Psoas muscle (tissue), 8 donors: ENCODE measurements around the gene PDE6A. TPM values are rescaled to one million over a fixed set of nuclear protein-coding genes. Genes with fewer than 3 reads are reported as not detected.

Source experiments
- ATAC-seq, 4 donors: fragments of 200-7000 bp; cut with Tn5 transposase; one replicate each; pipeline ENCODE4 v1.9.1; 2020; ENCODE audit warnings: moderate library complexity in 3 of 4, mild to moderate bottlenecking in 2 of 4
- DNase-seq, 2 donors: peaks; one replicate each; pipeline ENCODE4 v3.0.0-alpha.2; 2020
- H3K27ac ChIP-seq: fragments of 200-600 bp; one replicate; pipeline ENCODE4 v1.8.0; 2022
- H3K27me3 ChIP-seq, 3 donors: fragments of 200-600 bp in 1 of 3; one replicate each; pipeline versions ENCODE4 v1.6.1 to v1.8.0; 2013 to 2022; ENCODE audit warnings: low read length in 2 of 3, mild to moderate bottlenecking in 2 of 3, moderate library complexity in 1 of 3; ENCODE audit not compliant: insufficient read depth in 3 of 3
- H3K36me3 ChIP-seq, 2 donors: fragments of 200-600 bp in 1 of 2; one replicate each; pipeline versions ENCODE4 v1.6.1 to v1.8.0; 2013 to 2022; ENCODE audit warnings: low read depth in 1 of 2, mild to moderate bottlenecking in 1 of 2, moderate library complexity in 1 of 2; ENCODE audit not compliant: insufficient read depth in 1 of 2
- H3K4me1 ChIP-seq: fragments of 200-600 bp; one replicate; pipeline ENCODE4 v1.8.0; 2022
- H3K4me3 ChIP-seq: fragments of 200-600 bp; one replicate; pipeline ENCODE4 v1.8.0; 2022; ENCODE audit warnings: mild to moderate bottlenecking
- H3K9me3 ChIP-seq: fragments of 200-600 bp; one replicate; pipeline ENCODE4 v1.8.0; 2022
- WGBS, 3 donors: extraction: QIAGEN DNeasy Blood & Tissue Kit; methylation state at CpG; one replicate each; pipeline versions ENCODE4 v1.1.6 to v1.1.7; 2013; 5-methylcytosine and 5-hydroxymethylcytosine counted together
- intact Hi-C, 2 donors: fragments of 100-400 bp; cut with DNase I; formaldehyde crosslinking; loops; one replicate each; pipeline versions ENCODE4 v1.11.0 to v1.14.2; 2022
- polyA plus RNA-seq, 3 donors: library from polyadenylated mRNA; stranded (reverse); fragments of 200-250 nt; gene quantifications; one replicate each; pipeline ENCODE4 v1.2.3, GENCODE V29; 2013
- total RNA-seq, 4 donors: library from RNA; stranded (reverse); fragmentation: NEBNext Ultra II Directional in 2 of 4; extraction: Animal tissue kit (Norgen Biotek cat#: 25700) in 2 of 4; gene quantifications; one replicate each; pipeline versions ENCODE4 v1.2.1 to v1.2.4, GENCODE V29; 2021 to 2023
- TF ChIP-seq, protein P1 (sequence below): fragments of 200-600 bp; IDR thresholded peaks from one replicate; pipeline ENCODE4 v1.8.0; 2022; ENCODE audit warnings: antibody characterized with exemption
- donor health status: healthy with polysubstance abuse.
- donor health status: DM: no; HTN: no; CAD: no; lungs with moderate emphysema.
- donor health status: Bipolar disorder and iron deficiency.
- donor health status: healthy.
- donor health status: DM: yes; HTN: yes; CAD: no.
- donor health status: DM: no; HTN: no; CAD: no.
- donor health status: DM: no; HTN: no; CAD: no.
- donor health status: DM: yes; HTN: yes; CAD: no.

Gene PDE6A
- total and polyA plus RNA-seq, 7 donors: 0.04 to 0.26 (median 0.10) TPM

DNA sequence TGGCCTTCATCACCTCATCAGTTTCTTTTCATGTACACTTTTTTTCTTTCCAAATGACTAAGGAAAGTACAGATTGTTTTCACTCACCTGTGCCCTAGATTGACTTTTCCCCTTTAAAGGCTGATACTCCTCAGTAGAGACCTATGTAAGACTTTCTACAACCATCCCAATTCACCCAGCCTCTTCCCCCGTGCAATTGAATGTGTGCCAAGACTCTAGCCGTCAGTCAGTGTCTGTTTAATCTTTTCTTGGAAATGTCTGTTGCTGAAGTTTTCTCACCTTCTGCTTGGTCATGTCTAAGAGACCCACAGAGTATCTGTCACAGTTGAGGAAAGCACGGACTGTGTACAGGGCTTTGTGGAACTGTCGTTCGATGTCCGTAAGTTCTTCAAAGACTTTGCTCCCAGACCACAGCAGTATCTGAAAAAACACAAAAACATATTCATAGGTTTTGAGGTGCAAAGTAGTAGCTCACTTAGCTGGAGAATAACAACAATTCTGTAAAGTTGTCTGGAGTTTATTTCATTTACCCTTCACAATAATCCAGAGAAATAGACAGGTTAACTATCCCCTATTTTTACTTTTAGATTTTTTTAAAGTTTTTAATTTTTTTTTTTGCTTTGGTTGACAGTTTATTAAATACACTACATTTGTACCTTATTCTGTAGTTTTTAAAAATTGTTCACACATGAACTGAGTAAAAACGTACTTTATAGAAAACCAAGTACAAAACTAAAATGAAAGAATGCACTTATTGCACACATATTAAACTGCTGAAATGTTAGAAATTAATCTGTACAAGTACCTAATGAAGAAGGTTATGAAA, 13.6 kb downstream of the PDE6A start:
- Histone ChIP-seq H3K4me3 (peak overlapping the region; percentile 67), H3K4me1 (peaks cover 11% of the 10 kb centered on the region), H3K36me3 (no peaks in the 10 kb centered on the region), H3K27me3 (no peaks in the 10 kb centered on the region), H3K9me3 (no peaks in the 10 kb centered on the region), H3K27ac (no peak overlapping the region)
- 53 to 70% (median 57%) methylated on average over 7 of the region's 7 CpGs for WGBS, 3 donors
- intact Hi-C loops: loop anchor here in 1 of 2 donors (5.0 kb wide), 1 partner anchor 61 kb away; no protein-coding TSS in a partner anchor
- ATAC-seq: no peak
- DNase-seq: no peak
- TF ChIP-seq, protein P1, sequence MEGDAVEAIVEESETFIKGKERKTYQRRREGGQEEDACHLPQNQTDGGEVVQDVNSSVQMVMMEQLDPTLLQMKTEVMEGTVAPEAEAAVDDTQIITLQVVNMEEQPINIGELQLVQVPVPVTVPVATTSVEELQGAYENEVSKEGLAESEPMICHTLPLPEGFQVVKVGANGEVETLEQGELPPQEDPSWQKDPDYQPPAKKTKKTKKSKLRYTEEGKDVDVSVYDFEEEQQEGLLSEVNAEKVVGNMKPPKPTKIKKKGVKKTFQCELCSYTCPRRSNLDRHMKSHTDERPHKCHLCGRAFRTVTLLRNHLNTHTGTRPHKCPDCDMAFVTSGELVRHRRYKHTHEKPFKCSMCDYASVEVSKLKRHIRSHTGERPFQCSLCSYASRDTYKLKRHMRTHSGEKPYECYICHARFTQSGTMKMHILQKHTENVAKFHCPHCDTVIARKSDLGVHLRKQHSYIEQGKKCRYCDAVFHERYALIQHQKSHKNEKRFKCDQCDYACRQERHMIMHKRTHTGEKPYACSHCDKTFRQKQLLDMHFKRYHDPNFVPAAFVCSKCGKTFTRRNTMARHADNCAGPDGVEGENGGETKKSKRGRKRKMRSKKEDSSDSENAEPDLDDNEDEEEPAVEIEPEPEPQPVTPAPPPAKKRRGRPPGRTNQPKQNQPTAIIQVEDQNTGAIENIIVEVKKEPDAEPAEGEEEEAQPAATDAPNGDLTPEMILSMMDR: no peak

DNA sequence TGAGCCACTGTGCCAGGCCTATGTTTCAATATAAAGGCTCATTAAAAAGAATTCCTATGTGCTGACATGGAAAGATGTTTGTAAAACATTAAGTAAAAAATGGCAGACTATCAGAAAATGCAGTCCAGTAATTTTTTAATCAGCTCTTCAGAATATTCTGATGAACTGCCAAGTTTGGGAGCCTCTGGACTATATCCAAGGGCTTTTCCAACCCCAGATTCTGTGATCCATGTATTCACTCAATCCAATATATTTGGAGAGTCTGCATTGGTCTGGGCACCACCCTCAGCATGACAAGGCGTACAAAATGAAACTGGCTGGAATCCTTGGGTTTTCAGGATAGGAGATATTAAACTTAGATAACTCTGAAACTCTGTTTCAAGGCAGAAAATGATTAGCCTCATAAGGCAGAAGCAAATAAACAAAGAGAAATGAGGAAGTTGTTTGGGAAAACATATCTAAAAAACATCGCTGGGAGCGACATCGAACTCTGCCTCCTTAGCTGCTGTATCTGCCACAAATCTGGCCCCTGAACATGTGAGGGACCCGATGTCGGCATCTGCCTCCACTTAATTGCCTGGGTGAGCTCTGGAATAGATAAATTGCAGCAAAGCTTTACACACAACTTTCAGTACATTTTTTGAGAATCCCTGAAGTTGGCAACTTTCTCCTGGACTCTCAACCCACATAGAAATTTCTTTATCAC, 14.4 kb downstream of the PDE6A start:
- Histone ChIP-seq H3K4me1 (peaks cover 11% of the 10 kb centered on the region), H3K9me3 (no peaks in the 10 kb centered on the region), H3K27ac (no peak overlapping the region), H3K4me3 (no peak overlapping the region), H3K27me3 (no peaks in the 10 kb centered on the region), H3K36me3 (no peaks in the 10 kb centered on the region)
- intact Hi-C loops: loop anchor here in 1 of 2 donors (5.0 kb wide), 1 partner anchor 62 kb away; no protein-coding TSS in a partner anchor
- DNase-seq (no peak), ATAC-seq (no peak)
- TF ChIP-seq, protein P1: no peak
- WGBS, 3 donors: 63 to 70% (median 63%) methylated on average over 6 of the region's 6 CpGs

DNA sequence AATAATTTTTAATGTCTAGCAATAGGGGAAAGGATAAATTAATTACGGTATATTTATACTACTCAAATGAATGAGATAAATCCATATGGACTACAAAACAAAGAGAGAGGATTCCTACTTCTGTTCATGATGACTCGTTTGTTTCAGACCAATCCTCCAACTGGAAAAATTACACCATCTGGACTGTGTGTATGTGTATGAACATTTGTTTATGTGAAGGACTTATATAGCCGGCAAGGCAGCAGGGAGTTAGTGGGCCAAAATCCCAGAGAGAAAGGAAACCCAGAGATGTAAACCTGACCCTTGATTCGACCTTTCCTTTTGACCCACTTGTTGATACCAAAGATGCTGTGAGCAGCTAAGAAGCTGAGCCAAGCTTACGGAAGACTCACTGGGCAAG, 20.1 kb downstream of the PDE6A start:
- Histone ChIP-seq H3K27me3 (no peaks in the 10 kb centered on the region), H3K9me3 (no peaks in the 10 kb centered on the region), H3K36me3 (no peaks in the 10 kb centered on the region), H3K27ac (no peak overlapping the region), H3K4me3 (no peak overlapping the region), H3K4me1 (no peaks in the 10 kb centered on the region)
- intact Hi-C loops: no loop called here
- ATAC-seq (no peak), DNase-seq (no peak)
- TF ChIP-seq, protein P1: no peak
- WGBS, 3 donors: 80 to 84% (median 83%) methylated on average over 5 of the region's 5 CpGs

DNA sequence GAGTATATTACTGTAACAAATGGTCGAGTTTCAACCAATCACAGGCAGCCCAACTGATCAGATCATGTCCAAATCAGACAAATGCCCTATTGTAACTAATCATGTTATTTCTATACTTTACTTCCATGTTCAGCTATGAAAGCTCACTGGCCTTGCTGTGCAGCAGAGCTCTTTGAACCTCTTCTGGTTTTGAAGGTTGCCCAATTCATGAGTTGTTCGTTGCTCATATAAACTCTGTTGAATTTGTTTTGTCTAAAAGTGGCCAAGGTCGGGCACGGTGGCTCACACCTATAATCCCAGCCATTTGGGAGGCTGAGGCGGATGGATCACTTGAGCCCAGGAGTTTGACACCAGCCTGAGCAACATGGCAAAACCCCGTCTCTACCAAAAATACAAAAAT, 21.6 kb downstream of the PDE6A start:
- Histone ChIP-seq H3K27ac (no peak overlapping the region), H3K4me1 (no peaks in the 10 kb centered on the region), H3K27me3 (no peaks in the 10 kb centered on the region), H3K4me3 (no peak overlapping the region), H3K9me3 (no peaks in the 10 kb centered on the region), H3K36me3 (no peaks in the 10 kb centered on the region)
- DNase-seq (no peak), ATAC-seq (no peak)
- TF ChIP-seq, protein P1: no peak
- WGBS, 3 donors: 89 to 91% (median 89%) methylated on average over 6 of the region's 6 CpGs
- intact Hi-C loops: no loop called here
